Neural cell (in vitro differentiated cells): ENCODE results near the gene WNT6. TPM values are rescaled to one million over a fixed set of nuclear protein-coding genes. Genes with fewer than 3 reads are reported as not detected.

ENCODE experiments used
- H2AFZ ChIP-seq: fragments of 200-600, 300-800 bp; sonication (generic), shearing (Covaris generic); 2 replicates; pipeline ENCODE4 v1.6.0; 2014; ENCODE audit warnings: low read depth, mild to moderate bottlenecking, antibody characterized with exemption, low read length, moderate library complexity
- H3F3A ChIP-seq: fragments of 200-600 bp; shearing (Covaris generic); 2 replicates; pipeline ENCODE4 v1.6.1; 2016; ENCODE audit warnings: mild to moderate bottlenecking, moderate library complexity, mixed read lengths, antibody characterized with exemption, low read length; ENCODE audit not compliant: insufficient read depth, poor library complexity, severe bottlenecking
- H3K27ac ChIP-seq: fragments of 200-600, 300-800 bp; sonication (generic), shearing (Covaris generic); 2 replicates; pipeline ENCODE4 v1.5.1; 2014; ENCODE audit warnings: mild to moderate bottlenecking, low read length, moderate library complexity
- H3K27me3 ChIP-seq: fragments of 300-800, 200-600 bp; sonication (generic), shearing (Covaris generic); 2 replicates; pipeline ENCODE4 v1.6.0; 2014; ENCODE audit warnings: mild to moderate bottlenecking, low read depth, low read length, moderate library complexity; ENCODE audit not compliant: insufficient read depth
- H3K36me3 ChIP-seq: fragments of 300-800, 200-600 bp; sonication (generic), shearing (Covaris generic); 2 replicates; pipeline ENCODE4 v1.5.1; 2014; ENCODE audit warnings: mild to moderate bottlenecking, antibody characterized with exemption, low read length, moderate library complexity; ENCODE audit not compliant: insufficient read depth
- H3K4me2 ChIP-seq: fragments of 300-800, 200-600 bp; sonication (generic), shearing (Covaris generic); 2 replicates; pipeline ENCODE4 v1.6.0; 2014; ENCODE audit warnings: mild to moderate bottlenecking, low read length
- H3K4me3 ChIP-seq: fragments of 300-800, 200-600 bp; sonication (generic), shearing (Covaris generic); 2 replicates; pipeline ENCODE4 v1.5.1; 2014; ENCODE audit warnings: mild to moderate bottlenecking, low read length, moderate library complexity
- H3K79me2 ChIP-seq: fragments of 200-600 bp; shearing (Covaris generic); replicated peaks from 2 replicates; pipeline ENCODE4 v1.6.0; 2014; ENCODE audit warnings: mild to moderate bottlenecking, low read length, moderate library complexity; ENCODE audit not compliant: insufficient read depth
- H3K9ac ChIP-seq: fragments of 300-800, 200-600 bp; sonication (generic), shearing (Covaris generic); 2 replicates; pipeline ENCODE4 v1.6.1; 2016; ENCODE audit warnings: mild to moderate bottlenecking, low read length, mixed read lengths
- H3K9me2 ChIP-seq: fragments of 200-600 bp; shearing (Covaris generic); 2 replicates; pipeline ENCODE4 v1.6.1; 2016; ENCODE audit warnings: mild to moderate bottlenecking, low read length, mixed read lengths; ENCODE audit not compliant: insufficient read depth
- H3K9me3 ChIP-seq: fragments of 200-600, 300-800 bp; sonication (generic), shearing (Covaris generic); 2 replicates; pipeline ENCODE4 v1.6.1; 2016; ENCODE audit warnings: mild to moderate bottlenecking, mixed run types, low read length, moderate library complexity, mixed read lengths
- H4K20me1 ChIP-seq: fragments of 200-600 bp; shearing (Covaris generic); 2 replicates; pipeline ENCODE4 v1.6.1; 2016; ENCODE audit warnings: mild to moderate bottlenecking, mixed run types; ENCODE audit not compliant: insufficient read depth
- EZH2 ChIP-seq: fragments of 200-600, 300-800 bp; shearing (Covaris generic), sonication (generic); IDR thresholded peaks from 2 replicates; pipeline ENCODE4 v1.6.1; 2014; ENCODE audit warnings: antibody characterized with exemption, low read length, borderline replicate concordance, mild to moderate bottlenecking; ENCODE audit not compliant: insufficient read depth, poor library complexity, severe bottlenecking
- POLR2AphosphoS5 ChIP-seq: IDR thresholded peaks from 2 replicates; pipeline ENCODE4 v1.6.1; 2012
- REST ChIP-seq: IDR thresholded peaks from 2 replicates; pipeline ENCODE4 v1.6.1; 2012; ENCODE audit warnings: borderline replicate concordance
- SMC3 ChIP-seq: fragments of 450-650 bp; conservative IDR thresholded peaks from 2 replicates; pipeline ENCODE4 v1.6.1; 2014; ENCODE audit warnings: antibody characterized with exemption, mild to moderate bottlenecking, moderate library complexity; ENCODE audit not compliant: poor library complexity
- TAF1 ChIP-seq: IDR thresholded peaks from 2 replicates; pipeline ENCODE4 v1.6.1; 2012; ENCODE audit warnings: low read depth
- polyA plus RNA-seq: library from polyadenylated mRNA; depleted of rRNA; stranded (reverse); fragments of >200 nt; gene quantifications from 2 replicates; pipeline ENCODE4 v1.2.3, GENCODE V29; 2014

The WNT6 gene
- polyA plus RNA-seq, 1 donor from 2014 or later = not detected

DNA sequence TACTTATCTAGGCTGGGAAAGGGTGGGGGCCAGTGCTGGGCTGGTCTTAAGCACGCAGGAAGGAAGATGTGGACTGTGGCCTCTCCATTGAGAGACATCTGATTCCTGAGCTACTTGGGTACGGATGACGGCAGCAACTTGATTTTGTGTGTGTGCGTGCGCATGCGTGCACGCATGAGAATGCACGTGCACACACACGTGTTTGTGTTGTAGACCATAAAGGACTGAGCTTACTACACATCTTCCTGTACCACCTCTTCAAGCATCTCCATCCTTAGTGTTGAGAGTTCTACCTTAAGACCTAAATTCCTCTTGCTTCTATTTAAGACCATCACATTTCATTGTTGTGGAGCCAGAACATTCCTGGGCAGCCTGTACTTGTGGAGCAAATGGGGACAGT, 9.5 kb downstream of the WNT6 start:
- Histone ChIP-seq H3K4me2 (no peak overlapping the region), H3K36me3 (no peaks in the 10 kb centered on the region), H3K9me2 (no peaks in the 10 kb centered on the region), H4K20me1 (no peaks in the 10 kb centered on the region), H3K27me3 (peaks cover 82% of the 10 kb centered on the region), H3F3A (no peaks in the 10 kb centered on the region), H3K4me3 (no peak overlapping the region), H2AFZ (no peak overlapping the region), H3K9me3 (no peaks in the 10 kb centered on the region), H3K27ac (no peak overlapping the region), H3K79me2 (no peaks in the 10 kb centered on the region), H3K9ac (no peak overlapping the region)
- TF ChIP-seq REST = no peak
- TF ChIP-seq SMC3 = no peak

DNA sequence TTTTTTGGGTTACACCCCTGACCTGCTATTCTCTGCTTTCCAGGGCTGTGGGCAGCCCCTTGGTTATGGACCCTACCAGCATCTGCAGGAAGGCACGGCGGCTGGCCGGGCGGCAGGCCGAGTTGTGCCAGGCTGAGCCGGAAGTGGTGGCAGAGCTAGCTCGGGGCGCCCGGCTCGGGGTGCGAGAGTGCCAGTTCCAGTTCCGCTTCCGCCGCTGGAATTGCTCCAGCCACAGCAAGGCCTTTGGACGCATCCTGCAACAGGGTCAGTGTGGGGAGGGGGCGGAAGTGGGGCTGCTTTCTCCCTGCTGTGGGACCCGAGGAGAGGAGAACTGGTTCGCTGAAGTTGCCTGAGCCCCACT, 11.4 kb downstream of the WNT6 start:
- H3K4me2 ChIP-seq = no peak overlapping the region
- H3K9me2 ChIP-seq = no peaks in the 10 kb centered on the region
- H3K79me2 ChIP-seq = no peaks in the 10 kb centered on the region
- no peak overlapping the region for H2AFZ ChIP-seq
- no peak overlapping the region for H3K9ac ChIP-seq
- no peaks in the 10 kb centered on the region for H3K9me3 ChIP-seq
- no peaks in the 10 kb centered on the region for H3K36me3 ChIP-seq
- TF ChIP-seq EZH2 (peak; percentile 26), SMC3 (no peak)
- no peak overlapping the region for H3K27ac ChIP-seq
- peaks cover 99% of the 10 kb centered on the region for H3K27me3 ChIP-seq
- H4K20me1 ChIP-seq = no peaks in the 10 kb centered on the region
- no peak overlapping the region for H3K4me3 ChIP-seq
- no peaks in the 10 kb centered on the region for H3F3A ChIP-seq

DNA sequence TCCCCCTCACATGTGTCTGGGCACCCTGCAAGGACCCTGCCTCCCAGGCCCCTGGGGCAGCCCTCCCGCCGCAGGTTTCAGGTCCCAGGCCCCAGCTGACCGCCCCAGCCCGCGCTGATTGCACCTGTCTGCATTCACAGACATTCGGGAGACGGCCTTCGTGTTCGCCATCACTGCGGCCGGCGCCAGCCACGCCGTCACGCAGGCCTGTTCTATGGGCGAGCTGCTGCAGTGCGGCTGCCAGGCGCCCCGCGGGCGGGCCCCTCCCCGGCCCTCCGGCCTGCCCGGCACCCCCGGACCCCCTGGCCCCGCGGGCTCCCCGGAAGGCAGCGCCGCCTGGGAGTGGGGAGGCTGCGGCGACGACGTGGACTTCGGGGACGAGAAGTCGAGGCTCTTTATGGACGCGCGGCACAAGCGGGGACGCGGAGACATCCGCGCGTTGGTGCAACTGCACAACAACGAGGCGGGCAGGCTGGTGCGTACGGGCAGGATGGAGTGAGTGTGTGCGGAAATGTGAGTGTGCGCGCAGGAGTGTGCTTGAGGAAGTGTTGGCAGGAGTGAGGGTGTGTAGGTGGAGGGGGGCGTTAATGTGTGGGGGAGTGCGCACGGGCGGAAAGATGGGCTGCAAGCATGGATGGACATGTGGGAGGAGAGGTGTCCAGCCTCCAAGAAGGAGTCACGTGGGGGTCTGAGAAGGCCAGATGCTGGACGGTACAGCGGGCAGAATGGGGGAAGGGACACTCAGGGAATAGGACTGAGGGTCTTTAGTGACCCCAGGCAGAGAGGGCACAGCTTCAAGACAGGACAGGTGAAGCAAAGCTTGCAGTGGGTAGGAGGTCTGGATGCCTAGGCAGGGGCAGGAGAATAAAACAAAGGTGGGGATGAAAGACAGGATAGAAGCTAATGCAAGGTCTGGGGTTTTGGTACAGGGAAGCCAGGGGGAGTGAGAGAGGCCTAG, 12.0 kb downstream of the WNT6 start:
- Histone ChIP-seq H3K79me2 (no peaks in the 10 kb centered on the region), H4K20me1 (no peaks in the 10 kb centered on the region), H3K9me2 (no peaks in the 10 kb centered on the region), H3K4me2 (no peak overlapping the region), H3K36me3 (no peaks in the 10 kb centered on the region), H2AFZ (no peak overlapping the region), H3F3A (no peaks in the 10 kb centered on the region), H3K9me3 (no peaks in the 10 kb centered on the region), H3K27me3 (peaks cover 99% of the 10 kb centered on the region), H3K9ac (no peak overlapping the region), H3K4me3 (peak overlapping the region; percentile 29), H3K27ac (no peak overlapping the region)
- TF ChIP-seq TAF1 (no peak), POLR2AphosphoS5 (peak; percentile 39)
